ENCODE measurements around the gene CRYM. TPM values are rescaled to one million over a fixed set of nuclear protein-coding genes. Genes with fewer than 3 reads are reported as not detected.
"Not testable (repeated sequence)": the region's sequence is repeated elsewhere in the genome, so short reads cannot be mapped to it uniquely, and the experiment has no call there.

Gene CRYM
- polyA plus RNA-seq, 2 donors, result 5.3 to 9.8 TPM

DNA sequence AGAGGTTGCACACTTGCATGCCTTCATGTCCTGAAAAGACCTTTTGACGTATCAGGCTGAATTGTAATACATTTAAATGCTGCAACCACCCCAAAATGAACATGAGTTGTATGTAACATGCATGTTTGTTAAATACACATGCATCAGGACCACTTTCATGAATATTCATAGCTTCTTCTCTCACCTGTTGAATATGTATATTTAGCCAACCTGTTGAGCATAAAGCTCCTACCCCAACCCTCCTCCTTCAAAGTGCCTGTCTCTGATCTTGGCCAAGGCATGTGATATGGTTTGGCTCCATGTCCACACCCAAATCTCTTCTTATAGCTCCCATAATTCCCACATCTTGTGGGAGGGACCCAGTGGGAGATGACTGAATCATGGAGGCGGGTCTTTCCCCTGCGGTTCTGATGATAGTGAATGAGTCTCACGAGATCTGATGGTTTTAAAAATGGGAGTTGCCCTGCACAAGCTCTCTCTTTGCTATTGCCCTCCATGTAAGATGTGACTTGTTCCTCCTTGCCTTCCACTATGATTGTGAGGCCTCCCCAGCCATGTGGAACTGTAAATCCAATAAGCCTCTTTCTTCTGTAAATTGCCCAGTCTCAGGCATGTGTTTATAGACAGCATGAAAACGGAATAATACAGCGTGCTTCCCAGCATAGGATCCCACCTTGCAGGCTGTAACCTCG is 3.8 kb upstream of the CRYM start:
- no peak overlapping the region for H3K27ac ChIP-seq (ENCODE audit: low read depth in 2 of 2, low read length in 1 of 2)
- no peaks in the 10 kb centered on the region for H3K9me3 ChIP-seq (ENCODE audit: control insufficient read depth in 2 of 2, insufficient read depth in 1 of 2, low read depth in 1 of 2, low read length in 1 of 2)
- H3K4me1 ChIP-seq (ENCODE audit: control insufficient read depth in 2 of 2, insufficient read depth in 2 of 2, low read length in 1 of 2), result peaks cover 2 to 4% of the 10 kb centered on the region in 2 donors
- H3K36me3 ChIP-seq (ENCODE audit: control insufficient read depth in 2 of 2, insufficient read depth in 2 of 2, low read length in 1 of 2), result no peaks in the 10 kb centered on the region
- 75 to 87% methylated on average over 7 of the region's 7 CpGs for WGBS, 2 donors
- H3K4me3 ChIP-seq (ENCODE audit: low read depth in 1 of 2, low read length in 2 of 2), result no peak overlapping the region
- H3K27me3 ChIP-seq (ENCODE audit: control insufficient read depth in 1 of 2, insufficient read depth in 2 of 2, low read length in 2 of 2), result peaks cover 0 to 2% of the 10 kb centered on the region in 2 donors

DNA sequence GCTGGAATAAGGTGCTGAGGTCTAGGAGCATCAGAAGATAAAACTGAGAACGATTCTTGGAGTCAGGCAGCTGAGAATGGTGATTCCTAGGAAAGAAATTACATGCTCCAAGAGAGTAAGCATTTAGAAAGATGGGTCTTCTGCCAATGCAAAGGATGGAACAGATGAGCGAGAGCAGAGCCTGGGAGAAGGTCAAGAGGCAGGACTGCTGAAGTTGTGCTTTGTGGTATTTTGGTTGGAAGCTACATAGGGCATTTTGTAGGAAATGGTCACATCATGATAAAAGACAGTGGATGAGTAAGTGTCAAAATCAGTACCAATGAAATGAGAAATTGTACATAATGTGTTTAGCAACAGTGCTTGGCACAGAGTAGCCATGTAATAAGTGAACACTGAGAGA is 1.4 kb upstream of the CRYM start:
- no peaks in the 10 kb centered on the region for H3K36me3 ChIP-seq (ENCODE audit: control insufficient read depth in 2 of 2, insufficient read depth in 2 of 2, low read length in 1 of 2)
- no peaks in the 10 kb centered on the region for H3K9me3 ChIP-seq (ENCODE audit: control insufficient read depth in 2 of 2, insufficient read depth in 1 of 2, low read depth in 1 of 2, low read length in 1 of 2)
- no peak overlapping the region for H3K27ac ChIP-seq (ENCODE audit: low read depth in 2 of 2, low read length in 1 of 2)
- WGBS, 2 donors, result 72 to 78% methylated on average over 2 of the region's 2 CpGs
- no peak overlapping the region for H3K4me3 ChIP-seq (ENCODE audit: low read depth in 1 of 2, low read length in 2 of 2)
- peaks cover 0 to 2% of the 10 kb centered on the region in 2 donors for H3K27me3 ChIP-seq (ENCODE audit: control insufficient read depth in 1 of 2, insufficient read depth in 2 of 2, low read length in 2 of 2)
- H3K4me1 ChIP-seq (ENCODE audit: control insufficient read depth in 2 of 2, insufficient read depth in 2 of 2, low read length in 1 of 2), result peaks cover 2 to 4% of the 10 kb centered on the region in 2 donors

DNA sequence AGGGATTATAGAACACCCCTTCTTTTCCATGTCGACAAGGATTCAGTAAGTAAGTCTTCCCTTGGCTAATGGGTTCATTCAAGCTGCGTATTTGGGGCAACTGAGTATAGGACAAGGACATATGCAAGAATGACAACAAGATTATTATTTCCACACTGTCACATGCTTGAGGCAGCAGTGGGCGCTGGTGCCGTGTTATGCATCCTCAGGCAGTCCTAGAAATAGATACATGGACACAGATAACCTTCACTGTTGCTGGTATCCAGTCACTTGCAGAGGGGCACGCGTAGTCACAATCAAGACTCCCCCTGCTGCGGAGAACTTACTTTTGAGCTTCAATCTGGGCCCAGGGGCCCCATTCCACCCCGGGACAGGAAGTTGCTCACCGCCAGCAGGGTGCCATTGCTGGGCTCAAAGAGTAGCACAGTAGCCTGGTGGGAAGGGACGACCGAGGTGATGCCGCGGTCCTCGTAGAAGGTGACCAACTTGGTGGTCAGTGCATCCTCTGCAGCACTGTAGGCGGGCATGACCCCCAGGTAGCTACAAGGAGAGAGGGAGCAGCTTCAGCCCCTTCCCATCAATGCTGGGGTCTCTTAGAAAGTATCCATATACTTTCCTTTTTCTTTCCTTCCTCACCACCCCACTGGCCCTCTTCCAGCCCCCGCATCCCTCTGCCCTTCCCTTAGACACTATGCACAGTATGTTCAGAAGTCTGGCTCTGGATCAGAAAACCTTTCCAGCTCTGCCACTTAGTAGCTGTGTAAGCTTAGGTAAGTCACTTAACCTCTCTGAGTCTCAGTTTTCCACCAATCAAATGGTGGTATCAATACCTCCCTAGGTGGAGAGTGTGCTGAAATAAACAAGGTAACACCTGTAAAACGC is 804 bp downstream of the CRYM start:
- Histone ChIP-seq H3K27ac (ENCODE audit: low read depth in 2 of 2, low read length in 1 of 2) (no peak overlapping the region), H3K4me3 (ENCODE audit: low read depth in 1 of 2, low read length in 2 of 2) (peak overlapping the region; percentile 36 to 45)
- 77 to 79% methylated on average over 17 of the region's 17 CpGs for WGBS, 2 donors

DNA sequence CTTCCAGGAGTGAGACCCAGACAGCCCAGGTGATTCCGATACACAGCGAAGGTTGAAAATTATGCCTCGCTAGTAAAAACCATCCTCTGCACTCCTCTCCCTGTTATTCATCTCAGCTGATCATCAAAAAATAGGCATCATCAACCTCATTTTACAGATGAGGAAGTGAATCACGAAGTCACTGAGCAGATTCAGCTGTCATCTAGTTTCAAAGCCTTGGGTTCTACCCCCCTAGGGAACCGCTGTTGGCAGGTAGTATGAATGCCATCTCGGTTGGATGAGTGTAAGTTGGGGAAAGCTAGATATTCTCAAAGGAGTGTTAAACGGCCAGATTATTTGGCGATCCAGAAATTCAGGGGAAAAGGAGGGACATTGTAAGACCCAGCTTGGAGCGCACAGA is 2.0 kb downstream of the CRYM start:
- Histone ChIP-seq H3K36me3 (ENCODE audit: control insufficient read depth in 2 of 2, insufficient read depth in 2 of 2, low read length in 1 of 2) (no peaks in the 10 kb centered on the region), H3K9me3 (ENCODE audit: control insufficient read depth in 2 of 2, insufficient read depth in 1 of 2, low read depth in 1 of 2, low read length in 1 of 2) (no peaks in the 10 kb centered on the region), H3K27me3 (ENCODE audit: control insufficient read depth in 1 of 2, insufficient read depth in 2 of 2, low read length in 2 of 2) (no peaks in the 10 kb centered on the region), H3K4me1 (ENCODE audit: control insufficient read depth in 2 of 2, insufficient read depth in 2 of 2, low read length in 1 of 2) (peaks cover 2 to 4% of the 10 kb centered on the region in 2 donors), H3K27ac (ENCODE audit: low read depth in 2 of 2, low read length in 1 of 2) (no peak overlapping the region), H3K4me3 (ENCODE audit: low read depth in 1 of 2, low read length in 2 of 2) (no peak overlapping the region)
- 79 to 82% methylated on average over 9 of the region's 9 CpGs for WGBS, 2 donors

More for the DNA sequence above, 804 bp downstream of the CRYM start:
- Histone ChIP-seq H3K4me1 (ENCODE audit: control insufficient read depth in 2 of 2, insufficient read depth in 2 of 2, low read length in 1 of 2) (peaks cover 2 to 4% of the 10 kb centered on the region in 2 donors), H3K9me3 (ENCODE audit: control insufficient read depth in 2 of 2, insufficient read depth in 1 of 2, low read depth in 1 of 2, low read length in 1 of 2) (no peaks in the 10 kb centered on the region), H3K36me3 (ENCODE audit: control insufficient read depth in 2 of 2, insufficient read depth in 2 of 2, low read length in 1 of 2) (no peaks in the 10 kb centered on the region), H3K27me3 (ENCODE audit: control insufficient read depth in 1 of 2, insufficient read depth in 2 of 2, low read length in 2 of 2) (no peaks in the 10 kb centered on the region)

DNA sequence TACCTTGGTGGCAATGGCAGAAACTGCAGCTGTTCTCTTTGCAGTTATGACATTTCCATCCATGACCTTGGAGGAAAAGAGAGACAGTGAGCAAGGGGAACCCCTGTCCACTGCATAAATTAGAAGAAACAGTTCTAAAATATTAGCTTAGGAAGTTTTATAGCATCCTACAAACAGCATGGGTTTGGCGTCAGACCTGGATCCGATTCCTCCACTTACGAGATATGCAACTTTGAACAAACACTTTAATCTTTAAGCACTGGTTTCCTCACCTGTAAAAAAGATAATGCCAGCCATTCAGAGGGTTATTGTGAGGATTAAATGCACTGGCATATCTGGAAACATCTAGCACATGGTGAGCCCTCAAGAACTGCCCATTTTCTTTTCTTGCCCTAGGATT is 2.6 kb downstream of the CRYM start:
- no peak overlapping the region for H3K4me3 ChIP-seq (ENCODE audit: low read depth in 1 of 2, low read length in 2 of 2)
- H3K4me1 ChIP-seq (ENCODE audit: control insufficient read depth in 2 of 2, insufficient read depth in 2 of 2, low read length in 1 of 2), result peaks cover 2 to 4% of the 10 kb centered on the region in 2 donors
- H3K27ac ChIP-seq (ENCODE audit: low read depth in 2 of 2, low read length in 1 of 2), result no peak overlapping the region
- H3K9me3 ChIP-seq (ENCODE audit: control insufficient read depth in 2 of 2, insufficient read depth in 1 of 2, low read depth in 1 of 2, low read length in 1 of 2), result no peaks in the 10 kb centered on the region
- no peaks in the 10 kb centered on the region for H3K36me3 ChIP-seq (ENCODE audit: control insufficient read depth in 2 of 2, insufficient read depth in 2 of 2, low read length in 1 of 2)
- 73 to 91% methylated on average over 3 of the region's 3 CpGs for WGBS, 2 donors
- H3K27me3 ChIP-seq (ENCODE audit: control insufficient read depth in 1 of 2, insufficient read depth in 2 of 2, low read length in 2 of 2), result no peaks in the 10 kb centered on the region

DNA sequence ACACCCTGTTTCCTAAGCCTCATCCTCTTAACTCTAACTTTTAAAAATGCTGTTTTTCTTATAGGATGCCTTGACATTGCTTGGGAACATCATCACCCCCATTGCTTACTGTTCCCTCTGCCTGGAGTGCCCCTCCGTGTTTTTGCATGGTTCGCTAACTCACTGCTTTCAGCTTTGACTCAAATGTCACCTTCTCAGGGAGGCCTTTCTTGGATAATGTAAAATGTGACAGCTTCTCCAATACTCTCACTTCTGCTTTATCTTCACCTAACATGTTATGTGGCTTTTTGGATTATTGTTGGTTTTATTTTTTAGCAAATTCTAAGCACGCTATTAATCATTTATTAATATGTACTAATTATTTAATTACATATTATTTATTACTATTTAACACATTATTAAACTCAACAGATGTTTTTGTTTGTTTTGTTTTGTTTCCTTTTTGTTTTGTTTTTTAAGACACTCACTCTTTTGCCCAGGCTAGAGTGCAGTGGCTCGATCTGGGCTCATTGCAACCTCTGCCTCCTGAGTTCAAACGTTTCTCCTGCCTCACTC is 3.8 kb downstream of the CRYM start:
- Histone ChIP-seq H3K27ac (ENCODE audit: low read depth in 2 of 2, low read length in 1 of 2) (no peak overlapping the region), H3K4me1 (ENCODE audit: control insufficient read depth in 2 of 2, insufficient read depth in 2 of 2, low read length in 1 of 2) (peaks cover 2 to 4% of the 10 kb centered on the region in 2 donors), H3K36me3 (ENCODE audit: control insufficient read depth in 2 of 2, insufficient read depth in 2 of 2, low read length in 1 of 2) (no peaks in the 10 kb centered on the region), H3K27me3 (ENCODE audit: control insufficient read depth in 1 of 2, insufficient read depth in 2 of 2, low read length in 2 of 2) (no peaks in the 10 kb centered on the region), H3K4me3 (ENCODE audit: low read depth in 1 of 2, low read length in 2 of 2) (no peak overlapping the region), H3K9me3 (ENCODE audit: control insufficient read depth in 2 of 2, insufficient read depth in 1 of 2, low read depth in 1 of 2, low read length in 1 of 2) (no peaks in the 10 kb centered on the region)
- WGBS, 2 donors, result 71 to 77% methylated on average over 5 of the region's 5 CpGs

DNA sequence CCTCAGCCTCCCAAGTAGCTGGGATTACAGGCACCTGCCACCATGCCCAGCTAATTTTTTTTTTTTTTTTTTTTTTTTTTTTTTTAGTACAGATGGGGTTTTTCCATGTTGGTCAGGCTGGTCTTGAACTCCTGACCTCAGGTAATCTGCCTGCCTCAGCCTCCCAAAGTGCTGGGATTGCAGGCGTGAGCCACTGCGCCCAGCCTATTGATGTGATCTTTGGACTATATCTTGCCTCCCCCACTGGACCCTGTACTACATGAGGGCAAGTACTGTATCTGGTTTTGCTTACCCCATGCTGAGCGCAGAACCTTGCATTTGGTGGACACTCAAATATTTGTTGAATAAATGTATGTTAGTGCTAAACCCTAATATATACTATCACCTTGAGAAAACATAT is 5.3 kb downstream of the CRYM start:
- not testable (repeated sequence) for H3K36me3 ChIP-seq (ENCODE audit: control insufficient read depth in 2 of 2, insufficient read depth in 2 of 2, low read length in 1 of 2); H3K9me3 ChIP-seq (ENCODE audit: control insufficient read depth in 2 of 2, insufficient read depth in 1 of 2, low read depth in 1 of 2, low read length in 1 of 2); H3K27ac ChIP-seq (ENCODE audit: low read depth in 2 of 2, low read length in 1 of 2); H3K27me3 ChIP-seq (ENCODE audit: control insufficient read depth in 1 of 2, insufficient read depth in 2 of 2, low read length in 2 of 2); H3K4me3 ChIP-seq (ENCODE audit: low read depth in 1 of 2, low read length in 2 of 2); H3K4me1 ChIP-seq (ENCODE audit: control insufficient read depth in 2 of 2, insufficient read depth in 2 of 2, low read length in 1 of 2)
- WGBS, 2 donors, result 94 to 96% methylated on average over 3 of the region's 3 CpGs

DNA sequence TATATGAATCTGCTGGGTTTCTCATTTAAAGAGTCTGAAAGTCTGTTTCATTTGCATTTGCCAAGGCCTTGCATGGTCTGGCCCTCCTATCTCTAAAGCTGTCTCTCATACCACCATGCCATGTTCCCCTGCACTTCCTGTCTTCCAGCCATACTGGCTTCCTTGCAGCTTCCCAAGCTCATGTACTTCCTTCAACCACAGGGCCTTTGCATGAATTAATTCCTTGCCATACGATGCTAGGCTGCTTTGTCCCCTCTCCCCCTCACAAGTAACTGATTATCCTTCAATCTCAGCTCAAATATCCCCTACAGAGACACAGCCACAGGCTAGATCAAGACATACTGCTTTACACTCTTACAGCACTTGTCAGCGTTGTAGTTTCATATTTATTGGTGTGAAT is 5.8 kb downstream of the CRYM start:
- H3K27ac ChIP-seq (ENCODE audit: low read depth in 2 of 2, low read length in 1 of 2), result no peak overlapping the region
- no peaks in the 10 kb centered on the region for H3K9me3 ChIP-seq (ENCODE audit: control insufficient read depth in 2 of 2, insufficient read depth in 1 of 2, low read depth in 1 of 2, low read length in 1 of 2)
- H3K36me3 ChIP-seq (ENCODE audit: control insufficient read depth in 2 of 2, insufficient read depth in 2 of 2, low read length in 1 of 2), result no peaks in the 10 kb centered on the region
- no peaks in the 10 kb centered on the region for H3K27me3 ChIP-seq (ENCODE audit: control insufficient read depth in 1 of 2, insufficient read depth in 2 of 2, low read length in 2 of 2)
- H3K4me3 ChIP-seq (ENCODE audit: low read depth in 1 of 2, low read length in 2 of 2), result no peak overlapping the region
- WGBS, 2 donors, result 70 to 77% methylated on average over 2 of the region's 2 CpGs
- H3K4me1 ChIP-seq (ENCODE audit: control insufficient read depth in 2 of 2, insufficient read depth in 2 of 2, low read length in 1 of 2), result no peaks in the 10 kb centered on the region

DNA sequence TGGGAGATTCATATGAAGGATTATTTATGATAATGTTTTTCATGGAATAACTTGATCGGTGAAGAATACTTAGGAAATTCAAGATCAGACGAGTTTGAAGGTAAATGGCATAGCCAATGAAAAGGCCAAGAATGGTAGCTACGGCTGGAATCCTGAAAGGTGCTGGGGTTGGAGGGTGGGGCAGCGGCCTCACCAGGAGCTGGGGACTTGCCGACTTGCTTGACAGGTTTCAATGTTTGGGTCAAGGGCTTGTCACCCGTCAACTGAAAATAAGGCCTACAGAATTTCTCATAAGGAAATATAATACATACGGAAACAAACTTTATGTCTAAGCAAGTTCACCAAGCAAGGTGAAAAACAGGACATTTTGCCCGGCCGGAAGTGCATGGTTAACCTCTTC is 9.9 kb downstream of the CRYM start:
- H3K4me3 ChIP-seq (ENCODE audit: low read depth in 1 of 2, low read length in 2 of 2), result no peak overlapping the region
- H3K9me3 ChIP-seq (ENCODE audit: control insufficient read depth in 2 of 2, insufficient read depth in 1 of 2, low read depth in 1 of 2, low read length in 1 of 2), result no peaks in the 10 kb centered on the region
- no peaks in the 10 kb centered on the region for H3K27me3 ChIP-seq (ENCODE audit: control insufficient read depth in 1 of 2, insufficient read depth in 2 of 2, low read length in 2 of 2)
- 85 to 89% methylated on average over 9 of the region's 9 CpGs for WGBS, 2 donors
- no peak overlapping the region for H3K27ac ChIP-seq (ENCODE audit: low read depth in 2 of 2, low read length in 1 of 2)
- no peaks in the 10 kb centered on the region for H3K4me1 ChIP-seq (ENCODE audit: control insufficient read depth in 2 of 2, insufficient read depth in 2 of 2, low read length in 1 of 2)
- no peaks in the 10 kb centered on the region for H3K36me3 ChIP-seq (ENCODE audit: control insufficient read depth in 2 of 2, insufficient read depth in 2 of 2, low read length in 1 of 2)
